ACC112 (cell line): ENCODE results near the gene RPS6KC1.
"Not testable (repeated sequence)": the region's sequence is repeated elsewhere in the genome, so short reads cannot be mapped to it uniquely, and the experiment has no call there.

ENCODE experiments used
- H2AFZ ChIP-seq: fragments of 200-600 bp; sonication (generic); one replicate; pipeline ENCODE4 v1.6.0; 2017; ENCODE audit warnings: antibody characterized with exemption, low read length; ENCODE audit not compliant: unreplicated experiment
- H3K27ac ChIP-seq: fragments of 200-600 bp; sonication (generic); 2 replicates; pipeline ENCODE4 v1.5.1; 2014; ENCODE audit warnings: low read depth, mild to moderate bottlenecking, antibody characterized with exemption, low read length, moderate library complexity
- H3K27me3 ChIP-seq: fragments of 200-600 bp; sonication (generic); 2 replicates; pipeline ENCODE4 v1.6.1; 2014; ENCODE audit warnings: mild to moderate bottlenecking, antibody characterized with exemption, low read length, moderate library complexity, mixed read lengths; ENCODE audit not compliant: insufficient read depth
- H3K36me3 ChIP-seq: fragments of 200-600 bp; sonication (generic); 2 replicates; pipeline ENCODE4 v1.6.1; 2016; ENCODE audit warnings: mild to moderate bottlenecking, antibody characterized with exemption, low read length, moderate library complexity, mixed read lengths; ENCODE audit not compliant: insufficient read depth
- H3K4me1 ChIP-seq: fragments of 200-600 bp; sonication (generic); one replicate; pipeline ENCODE4 v1.6.1; 2016; ENCODE audit warnings: low read length, mixed read lengths; ENCODE audit not compliant: insufficient read depth, unreplicated experiment, control insufficient read depth
- H3K4me3 ChIP-seq: fragments of 200-600 bp; sonication (generic); 2 replicates; pipeline ENCODE4 v1.5.1; 2014; ENCODE audit warnings: mild to moderate bottlenecking, low read depth, low read length
- H3K79me2 ChIP-seq: fragments of 200-600 bp; sonication (generic); one replicate; pipeline ENCODE4 v1.6.0; 2016; ENCODE audit warnings: low read length; ENCODE audit not compliant: control insufficient read depth, unreplicated experiment, insufficient read depth

The RPS6KC1 gene, protein sequence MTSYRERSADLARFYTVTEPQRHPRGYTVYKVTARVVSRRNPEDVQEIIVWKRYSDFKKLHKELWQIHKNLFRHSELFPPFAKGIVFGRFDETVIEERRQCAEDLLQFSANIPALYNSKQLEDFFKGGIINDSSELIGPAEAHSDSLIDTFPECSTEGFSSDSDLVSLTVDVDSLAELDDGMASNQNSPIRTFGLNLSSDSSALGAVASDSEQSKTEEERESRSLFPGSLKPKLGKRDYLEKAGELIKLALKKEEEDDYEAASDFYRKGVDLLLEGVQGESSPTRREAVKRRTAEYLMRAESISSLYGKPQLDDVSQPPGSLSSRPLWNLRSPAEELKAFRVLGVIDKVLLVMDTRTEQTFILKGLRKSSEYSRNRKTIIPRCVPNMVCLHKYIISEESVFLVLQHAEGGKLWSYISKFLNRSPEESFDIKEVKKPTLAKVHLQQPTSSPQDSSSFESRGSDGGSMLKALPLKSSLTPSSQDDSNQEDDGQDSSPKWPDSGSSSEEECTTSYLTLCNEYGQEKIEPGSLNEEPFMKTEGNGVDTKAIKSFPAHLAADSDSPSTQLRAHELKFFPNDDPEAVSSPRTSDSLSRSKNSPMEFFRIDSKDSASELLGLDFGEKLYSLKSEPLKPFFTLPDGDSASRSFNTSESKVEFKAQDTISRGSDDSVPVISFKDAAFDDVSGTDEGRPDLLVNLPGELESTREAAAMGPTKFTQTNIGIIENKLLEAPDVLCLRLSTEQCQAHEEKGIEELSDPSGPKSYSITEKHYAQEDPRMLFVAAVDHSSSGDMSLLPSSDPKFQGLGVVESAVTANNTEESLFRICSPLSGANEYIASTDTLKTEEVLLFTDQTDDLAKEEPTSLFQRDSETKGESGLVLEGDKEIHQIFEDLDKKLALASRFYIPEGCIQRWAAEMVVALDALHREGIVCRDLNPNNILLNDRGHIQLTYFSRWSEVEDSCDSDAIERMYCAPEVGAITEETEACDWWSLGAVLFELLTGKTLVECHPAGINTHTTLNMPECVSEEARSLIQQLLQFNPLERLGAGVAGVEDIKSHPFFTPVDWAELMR

DNA sequence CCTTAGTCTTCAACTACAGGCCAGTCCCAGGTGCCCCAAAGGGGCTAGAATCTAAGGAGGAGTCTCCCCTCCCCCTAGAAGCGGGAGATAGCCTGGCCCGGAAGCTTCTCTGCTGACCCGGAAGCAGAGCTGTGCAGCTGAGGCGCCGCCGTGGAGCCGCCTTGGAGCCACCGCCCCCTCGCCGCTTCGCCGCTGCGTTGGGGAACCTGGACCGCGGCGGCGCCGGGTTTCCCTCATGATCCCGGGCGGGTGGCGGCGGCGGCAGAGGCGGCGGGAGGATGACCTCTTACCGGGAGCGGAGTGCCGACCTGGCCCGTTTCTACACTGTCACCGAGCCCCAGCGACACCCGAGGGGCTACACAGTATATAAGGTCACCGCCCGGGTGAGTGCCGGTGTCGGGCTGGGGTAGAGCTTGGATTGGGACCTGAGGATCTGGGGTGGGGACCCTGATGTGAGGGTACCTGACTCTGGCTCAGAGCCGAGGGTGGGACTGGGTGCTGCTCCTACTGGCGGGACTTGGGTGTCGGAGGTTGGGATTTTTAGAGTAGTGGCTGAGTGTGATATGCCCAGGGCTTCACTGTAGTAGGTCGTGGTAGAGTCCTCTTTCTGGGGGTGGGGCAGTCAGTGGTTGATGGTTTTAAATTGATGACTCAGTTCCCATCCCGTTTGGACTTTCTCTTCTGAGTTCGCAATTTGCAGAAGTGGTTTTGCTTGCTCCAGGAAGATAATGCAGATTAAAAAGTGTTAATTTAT lies at the start of gene RPS6KC1:
RPS6KC1 (plus strand) TSS at position 115 of the 754 bp plus-strand sequence; CDS start at position 279, 164 bp downstream.
- Histone ChIP-seq H3K27me3 (no peaks in the 10 kb centered on the region), H2AFZ (peak within 1 kb of the TSS; percentile 98), H3K4me3 (peak within 1 kb of the TSS; percentile 86), H3K4me1 (peaks cover 25% of the 10 kb centered on the region), H3K27ac (peak within 1 kb of the TSS; percentile 67), H3K79me2 (peaks cover 47% of the 10 kb centered on the region), H3K36me3 (no peaks in the 10 kb centered on the region)

DNA sequence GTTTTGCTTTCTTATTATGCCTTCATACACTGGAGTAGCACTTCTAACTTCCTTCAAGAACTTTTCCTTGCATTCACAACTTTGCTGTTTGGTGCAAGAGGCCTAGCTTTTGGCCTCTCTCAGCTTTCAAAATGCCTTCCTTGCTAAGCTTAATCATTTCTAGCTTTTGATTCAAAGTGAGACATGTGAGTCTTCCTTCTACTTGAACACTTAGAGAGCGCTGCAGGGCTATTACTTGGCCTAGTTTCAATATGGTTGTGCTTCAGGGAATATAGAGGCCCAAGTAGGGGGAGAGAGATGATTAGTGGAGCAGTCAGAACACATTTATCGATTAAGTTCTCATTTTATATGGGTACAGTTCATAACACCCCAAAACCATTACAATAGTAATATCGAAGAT lies 47.8 kb upstream of the RPS6KC1 start:
- H3K27ac ChIP-seq: no peak overlapping the region
- no peak overlapping the region for H2AFZ ChIP-seq
- no peaks in the 10 kb centered on the region for H3K4me1 ChIP-seq
- H3K4me3 ChIP-seq: no peak overlapping the region
- no peaks in the 10 kb centered on the region for H3K27me3 ChIP-seq
- peaks cover 14% of the 10 kb centered on the region; the same call in 1 of the 2 replicates for H3K36me3 ChIP-seq
- H3K79me2 ChIP-seq: no peaks in the 10 kb centered on the region

DNA sequence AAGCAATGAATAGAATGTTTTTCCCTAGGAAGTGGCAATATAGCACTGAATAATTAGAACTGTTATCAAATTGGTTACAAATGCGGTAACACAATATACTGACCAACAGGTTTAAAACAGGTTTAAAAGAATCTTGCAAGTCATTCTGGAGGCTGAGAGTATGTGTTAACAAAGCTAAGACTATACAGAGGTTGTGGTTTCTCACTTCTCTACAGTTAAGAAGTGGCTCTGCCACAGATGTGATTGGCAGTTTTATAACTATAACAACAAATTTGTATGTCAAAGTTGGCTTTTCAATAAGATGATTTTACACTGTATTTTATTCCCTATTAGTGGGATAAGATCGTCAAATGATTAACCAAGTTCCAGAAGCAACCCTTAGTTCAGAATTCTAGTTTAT lies 42.5 kb upstream of the RPS6KC1 start:
- Histone ChIP-seq H3K27ac (no peak overlapping the region), H3K79me2 (peaks cover 21% of the 10 kb centered on the region), H3K4me3 (no peak overlapping the region), H3K27me3 (no peaks in the 10 kb centered on the region), H2AFZ (no peak overlapping the region), H3K36me3 (peaks cover 29% of the 10 kb centered on the region), H3K4me1 (no peaks in the 10 kb centered on the region)

DNA sequence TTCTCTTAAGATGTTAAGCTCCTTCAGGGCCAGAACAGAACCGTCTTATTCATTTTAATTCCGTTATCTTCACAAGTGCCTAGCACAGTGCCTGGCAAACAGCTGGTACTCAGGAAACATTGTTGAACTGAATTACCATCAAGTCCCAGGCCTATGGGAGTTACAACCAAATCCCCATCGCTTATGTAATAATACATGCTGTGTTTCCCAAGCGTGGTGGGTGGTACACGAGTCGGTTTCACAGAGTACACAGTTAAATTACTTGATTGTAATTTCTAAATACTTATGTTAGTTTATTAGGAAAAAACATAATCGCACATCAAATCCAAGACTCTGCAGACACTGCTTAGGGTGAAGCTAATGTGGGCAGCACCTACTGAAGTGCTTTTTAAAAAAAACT lies 36.4 kb upstream of the RPS6KC1 start:
- Histone ChIP-seq H2AFZ (peak overlapping the region; percentile 71), H3K79me2 (peaks cover 37% of the 10 kb centered on the region), H3K27me3 (no peaks in the 10 kb centered on the region), H3K36me3 (peaks cover 16% of the 10 kb centered on the region), H3K4me1 (no peaks in the 10 kb centered on the region), H3K4me3 (peak overlapping the region; percentile 96), H3K27ac (peak overlapping the region; percentile 77)

DNA sequence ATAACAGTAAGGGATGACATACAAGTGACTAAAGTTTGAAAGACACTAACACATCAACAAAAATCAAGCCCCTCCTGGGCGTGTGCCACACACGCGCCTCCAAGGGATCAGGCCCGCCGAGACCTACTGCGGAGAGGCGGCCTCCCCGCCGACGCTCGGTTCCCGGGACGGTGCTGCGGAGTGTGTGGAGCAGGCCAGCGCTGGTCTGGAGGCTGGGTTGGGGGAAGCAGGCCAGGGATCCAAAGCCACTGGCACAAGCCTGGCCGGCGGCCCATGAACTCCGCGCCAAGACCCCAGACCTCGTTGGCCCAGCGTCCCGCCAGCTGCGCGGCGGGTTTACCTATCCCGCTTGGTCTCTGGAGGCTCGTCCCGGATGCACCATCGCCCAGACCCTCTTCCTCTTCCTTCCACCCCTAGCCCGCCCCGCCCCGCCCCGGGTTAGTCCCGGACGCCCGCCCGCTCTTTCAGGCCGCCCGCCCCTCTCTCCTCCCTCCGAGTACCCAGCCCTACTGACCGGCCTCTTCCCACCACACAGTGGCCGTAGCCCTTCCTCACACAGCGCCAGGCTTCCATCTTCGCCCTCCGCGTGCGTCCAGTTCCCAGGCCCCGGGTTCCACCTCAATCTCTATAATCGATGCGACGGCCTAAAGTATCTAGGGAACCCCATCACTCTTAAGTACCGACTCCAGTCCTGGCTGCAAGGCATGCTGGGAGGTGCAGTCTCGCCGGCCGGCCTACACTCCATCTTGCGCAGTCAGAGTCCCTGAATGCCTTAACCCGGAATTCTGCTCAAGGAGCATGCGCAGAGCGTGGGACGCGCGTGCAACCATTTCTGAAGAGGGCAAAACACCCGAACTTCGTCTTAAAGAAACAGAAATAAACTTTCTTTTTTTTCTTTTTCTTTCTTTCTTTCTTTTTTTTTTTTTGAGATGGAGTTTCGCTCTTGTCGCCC lies 35.7 kb upstream of the RPS6KC1 start, which contains the start of gene ANGEL2:
ANGEL2 (minus strand) TSS at position 769 of the 952 bp plus-strand sequence; CDS start at position 573, 196 bp downstream.
- peaks cover 37% of the 10 kb centered on the region for H3K79me2 ChIP-seq
- no peaks in the 10 kb centered on the region for H3K4me1 ChIP-seq
- peak within 1 kb of the TSS; percentile 77 for H3K27ac ChIP-seq
- H3K36me3 ChIP-seq: peaks cover 16% of the 10 kb centered on the region
- no peaks in the 10 kb centered on the region for H3K27me3 ChIP-seq
- H2AFZ ChIP-seq: peak within 1 kb of the TSS; percentile 100
- H3K4me3 ChIP-seq: peak within 1 kb of the TSS; percentile 96

DNA sequence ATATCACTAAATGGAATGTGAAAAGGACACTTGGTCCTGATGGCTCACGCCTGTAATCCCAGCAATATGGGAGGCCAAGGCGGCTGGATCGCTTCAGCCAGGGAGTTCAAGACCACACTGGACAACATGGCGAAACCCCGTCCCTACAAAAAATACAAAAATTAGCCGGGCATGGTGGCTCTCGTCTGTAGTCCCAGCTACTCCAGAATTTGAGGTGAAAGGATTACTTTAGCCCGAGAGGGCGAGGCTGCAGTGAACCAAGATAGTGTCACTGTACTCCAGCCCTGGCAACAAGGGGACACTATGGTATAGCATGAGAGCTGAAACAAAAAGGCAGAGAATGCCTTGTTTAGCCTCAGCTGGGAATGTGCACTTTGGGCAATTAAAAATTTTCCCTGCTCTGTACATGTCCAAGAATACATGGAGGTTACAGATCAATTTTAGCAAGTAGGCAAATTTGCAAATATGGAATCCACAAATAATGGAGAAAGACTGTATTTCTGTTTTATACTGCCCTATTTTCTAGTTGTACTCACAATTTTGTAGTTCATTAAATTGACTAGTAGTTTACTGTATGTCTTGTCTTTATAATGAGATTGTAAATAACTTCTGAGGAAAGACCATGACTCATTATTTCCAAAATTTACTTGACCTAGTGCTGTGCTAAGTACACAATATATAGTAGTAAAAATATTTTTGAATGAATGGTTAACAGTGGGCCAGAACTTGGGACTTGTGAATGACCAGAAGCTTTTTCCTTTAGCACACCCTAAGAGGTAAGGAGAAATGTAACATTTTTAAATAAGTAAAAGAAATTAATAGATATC lies 33.4 kb upstream of the RPS6KC1 start:
- Histone ChIP-seq H3K27ac (no peak overlapping the region), H3K4me3 (no peak overlapping the region), H3K27me3 (no peaks in the 10 kb centered on the region), H3K79me2 (peaks cover 25% of the 10 kb centered on the region), H3K36me3 (peaks cover 4% of the 10 kb centered on the region), H2AFZ (no peak overlapping the region), H3K4me1 (no peaks in the 10 kb centered on the region)

DNA sequence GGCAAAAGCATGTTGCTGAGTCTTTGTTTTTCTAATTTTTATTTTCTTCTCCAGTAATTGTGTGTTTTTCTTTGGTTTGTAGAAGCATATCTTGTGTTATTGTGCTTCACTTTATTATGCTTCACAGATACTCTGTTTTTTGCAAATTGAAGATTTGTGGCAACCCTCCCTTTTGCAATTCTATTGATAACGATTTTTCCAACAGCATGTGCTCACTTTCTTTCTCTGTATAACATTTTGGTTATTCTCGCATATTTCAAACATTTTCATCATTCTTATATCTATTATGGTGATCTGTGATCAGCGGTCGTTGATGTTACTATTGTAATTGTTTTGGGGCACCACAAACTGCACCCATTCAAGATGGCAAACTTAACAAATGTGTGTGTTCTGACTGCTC lies 31.6 kb upstream of the RPS6KC1 start:
- H3K27ac ChIP-seq: no peak overlapping the region
- H3K27me3 ChIP-seq: 0 out of 2 replicates have a peak, but pooled peaks cover 3% of the 10 kb centered on the region

DNA sequence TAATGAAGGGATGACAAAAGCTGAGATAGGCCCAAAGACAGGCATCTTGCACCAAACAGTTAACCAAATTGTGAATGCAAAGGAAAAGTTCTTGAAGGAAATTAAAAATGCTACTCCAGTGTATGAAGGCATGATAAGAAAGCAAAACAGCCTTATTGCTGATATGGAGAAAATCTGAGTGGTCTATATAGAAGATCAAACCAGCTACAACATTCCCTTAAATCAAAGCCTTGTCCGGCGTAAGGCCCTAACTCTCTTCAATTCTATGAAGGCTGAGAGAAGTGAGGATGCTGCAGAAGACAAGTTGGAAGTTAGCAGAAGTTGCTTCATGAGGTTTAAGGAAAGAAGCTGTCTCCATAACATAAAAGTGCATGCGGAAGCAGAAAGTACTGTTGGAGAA lies 31.0 kb upstream of the RPS6KC1 start:
- no peak overlapping the region for H3K27ac ChIP-seq
- H2AFZ ChIP-seq: no peak overlapping the region

More for the DNA sequence above, 31.6 kb upstream of the RPS6KC1 start:
- H3K36me3 ChIP-seq: no peaks in the 10 kb centered on the region
- H2AFZ ChIP-seq: no peak overlapping the region
- H3K4me3 ChIP-seq: no peak overlapping the region
- peaks cover 8% of the 10 kb centered on the region for H3K79me2 ChIP-seq
- no peaks in the 10 kb centered on the region for H3K4me1 ChIP-seq

DNA sequence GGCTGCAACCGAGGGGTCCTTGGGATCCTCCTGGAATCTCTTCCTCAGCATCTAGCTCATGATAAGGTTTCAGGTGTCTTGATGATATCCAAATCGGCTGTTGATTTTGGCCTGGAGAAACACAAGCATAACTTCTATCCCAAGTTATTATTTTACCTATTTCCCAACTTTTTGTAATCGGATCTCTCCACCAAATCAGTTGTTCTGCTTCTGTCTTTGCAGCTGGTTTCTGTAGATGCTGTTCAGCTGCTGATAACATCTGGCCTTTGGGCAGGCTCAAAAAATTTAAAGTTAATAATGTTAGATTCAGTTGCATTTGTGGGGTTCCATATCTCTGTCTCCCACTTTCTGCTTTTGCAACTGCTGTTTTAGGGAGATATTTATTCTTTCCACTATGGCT lies 24.0 kb upstream of the RPS6KC1 start:
- not testable (repeated sequence) for H3K36me3 ChIP-seq, H3K4me1 ChIP-seq, H2AFZ ChIP-seq, H3K4me3 ChIP-seq, H3K27ac ChIP-seq, H3K79me2 ChIP-seq
- H3K27me3 ChIP-seq: peaks cover 15% of the 10 kb centered on the region

More for the DNA sequence above, 31.0 kb upstream of the RPS6KC1 start:
- Histone ChIP-seq H3K4me3 (no peak overlapping the region), H3K27me3 (peaks cover 7% of the 10 kb centered on the region; the same call in 1 of the 2 replicates), H3K36me3 (no peaks in the 10 kb centered on the region), H3K4me1 (no peaks in the 10 kb centered on the region), H3K79me2 (peaks cover 2% of the 10 kb centered on the region)
